ENCODE data around the gene RAB43. TPM values are rescaled to one million over a fixed set of nuclear protein-coding genes. Genes with fewer than 3 reads are reported as not detected.

Gene RAB43
- total RNA-seq, 4 donors from 2014 or later: 4.8 to 13.2 (median 8.6) TPM

DNA sequence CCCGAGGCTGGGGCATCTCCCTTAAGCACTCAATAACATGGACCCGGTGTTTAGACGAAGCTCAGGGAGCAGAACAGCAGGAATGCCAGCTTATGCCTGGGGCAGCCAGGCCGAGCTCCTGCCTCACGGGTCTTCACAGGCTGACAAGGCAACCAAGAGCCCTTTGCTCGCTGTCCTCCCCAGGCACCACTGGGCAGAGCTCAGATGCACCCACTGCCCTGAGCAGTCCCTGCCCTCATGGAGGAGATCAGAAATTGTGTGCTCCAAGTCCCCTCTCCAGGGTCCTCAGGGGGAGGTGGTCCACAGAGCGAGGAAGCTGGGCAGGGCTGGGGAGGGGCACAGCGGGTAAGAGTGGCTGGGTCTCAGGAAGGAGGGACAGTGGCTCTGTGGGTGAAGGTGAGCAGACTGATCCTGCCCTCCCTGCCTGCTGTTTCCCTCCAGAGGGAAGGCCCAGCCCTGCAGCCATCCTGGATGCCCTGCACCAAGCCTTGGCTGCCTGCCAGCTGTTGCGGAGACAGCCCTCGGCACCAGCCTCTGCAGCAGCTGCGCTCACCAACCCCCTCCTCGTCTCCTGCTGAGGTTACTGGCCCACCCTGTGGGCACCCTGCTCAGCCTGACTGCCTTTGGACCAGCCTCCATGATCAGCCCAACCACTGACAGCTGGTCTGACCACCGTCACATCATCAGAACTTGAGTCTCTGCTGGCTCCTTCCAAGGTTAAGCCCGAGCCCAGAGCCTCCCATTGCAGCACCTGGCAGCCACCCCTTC is 82.1 kb downstream of the RAB43 start:
- WGBS, 2 donors: 61 to 73% methylated on average over 9 to 12 of the region's 14 CpGs
- no peaks in the 10 kb centered on the region for H3K4me1 ChIP-seq
- H3K4me3 ChIP-seq: no peak overlapping the region
- H3K36me3 ChIP-seq: no peaks in the 10 kb centered on the region
- H3K9me3 ChIP-seq: peaks cover 0 to 5% (median 1%) of the 10 kb centered on the region in 4 donors
- DNase-seq (ENCODE audit: low spot score in 2 of 2): no peak
- H3K27me3 ChIP-seq: peaks cover 0 to 21% of the 10 kb centered on the region in 2 donors
- no peak for TF ChIP-seq POLR2A (IDR thresholded peaks at IDR 0.05)
- no peak for TF ChIP-seq CTCF (IDR thresholded peaks at IDR 0.05)
- no peak for TF ChIP-seq EP300 (IDR thresholded peaks at IDR 0.05)
- H3K27ac ChIP-seq: no peak overlapping the region

DNA sequence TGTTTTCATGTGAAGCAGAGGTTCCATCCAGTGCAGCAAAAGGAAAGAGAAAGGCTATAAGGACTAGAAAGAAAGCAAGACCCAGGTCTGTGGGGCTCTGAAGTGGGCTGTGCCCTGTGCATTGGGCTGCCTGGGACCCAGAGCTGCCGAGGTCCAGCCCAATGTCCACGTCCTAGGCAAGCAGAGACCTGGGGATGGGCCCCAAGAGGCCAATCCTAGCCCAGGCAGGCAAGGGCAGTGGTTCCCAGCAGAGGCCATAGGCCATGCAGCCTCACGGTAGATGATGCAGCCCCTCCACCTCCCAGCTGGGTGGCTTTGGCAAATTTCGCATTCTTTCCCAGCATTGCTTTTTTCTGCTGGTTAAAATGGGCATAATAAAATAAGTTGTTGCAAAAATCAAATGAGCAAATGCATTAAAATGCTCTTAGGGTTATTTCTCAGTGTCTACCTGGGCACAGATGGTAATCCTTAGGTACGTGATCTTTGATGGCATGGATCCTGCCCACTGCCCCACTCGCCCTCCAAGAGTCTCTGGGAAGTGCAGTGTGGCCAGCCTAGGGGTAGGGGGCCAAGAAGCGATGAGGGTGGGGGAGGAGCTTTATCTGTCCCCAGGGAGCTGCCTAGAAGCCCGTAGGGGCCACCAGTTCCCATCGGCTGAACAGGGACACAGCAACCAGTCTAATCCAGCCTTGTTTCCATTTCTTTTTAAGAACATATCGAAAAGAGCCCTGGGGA is 83.3 kb downstream of the RAB43 start:
- no peak for DNase-seq (ENCODE audit: low spot score in 2 of 2)
- Histone ChIP-seq H3K27me3 (peaks cover 0 to 17% of the 10 kb centered on the region in 2 donors), H3K36me3 (no peaks in the 10 kb centered on the region), H3K27ac (no peak overlapping the region), H3K9me3 (no peaks in the 10 kb centered on the region), H3K4me1 (no peaks in the 10 kb centered on the region), H3K4me3 (no peak overlapping the region)
- 66 to 72% methylated on average over 10 of the region's 10 CpGs for WGBS, 2 donors
- TF ChIP-seq CTCF (IDR thresholded peaks at IDR 0.05) (no peak), POLR2A (IDR thresholded peaks at IDR 0.05) (no peak), EP300 (IDR thresholded peaks at IDR 0.05) (no peak)

Other genes with a start within 250 kb of the RAB43 start
- gene ACAD9, start 242.2 kb downstream of the RAB43 start, total RNA-seq: 10 to 100 TPM; 49.6 to 81.9 (median 63.7) TPM
- under 1 TPM in 3 of 4 donors, not detected in 1; 0.22 to 0.78 (median 0.63) TPM for gene CFAP92, start 127.7 kb downstream of the RAB43 start, total RNA-seq
- gene EFCC1, start 120.5 kb downstream of the RAB43 start, total RNA-seq: 1 to 10 TPM in 3 of 4 donors, under 1 TPM in 1; 0.22 to 2.1 (median 1.9) TPM
- not detected for gene GP9, start 61.0 kb downstream of the RAB43 start, total RNA-seq
- 10 to 100 TPM in 3 of 4 donors, 1 to 10 TPM in 1; 9.8 to 20.9 (median 16.0) TPM for gene ISY1, start 39.3 kb upstream of the RAB43 start, total RNA-seq
- gene CNBP, start 62.1 kb upstream of the RAB43 start, total RNA-seq: 100 to 1,000 TPM; 329 to 533 (median 488) TPM
- gene COPG1, start 127.8 kb upstream of the RAB43 start, total RNA-seq: 100 to 1,000 TPM in 2 of 4 donors, 10 to 100 TPM in 2; 72.6 to 124 (median 88.1) TPM
- 10 to 100 TPM; 18.2 to 36.7 (median 27.9) TPM for gene HMCES, start 157.1 kb upstream of the RAB43 start, total RNA-seq